ENCODE measurements around the gene MINAR1.

The MINAR1 gene

DNA sequence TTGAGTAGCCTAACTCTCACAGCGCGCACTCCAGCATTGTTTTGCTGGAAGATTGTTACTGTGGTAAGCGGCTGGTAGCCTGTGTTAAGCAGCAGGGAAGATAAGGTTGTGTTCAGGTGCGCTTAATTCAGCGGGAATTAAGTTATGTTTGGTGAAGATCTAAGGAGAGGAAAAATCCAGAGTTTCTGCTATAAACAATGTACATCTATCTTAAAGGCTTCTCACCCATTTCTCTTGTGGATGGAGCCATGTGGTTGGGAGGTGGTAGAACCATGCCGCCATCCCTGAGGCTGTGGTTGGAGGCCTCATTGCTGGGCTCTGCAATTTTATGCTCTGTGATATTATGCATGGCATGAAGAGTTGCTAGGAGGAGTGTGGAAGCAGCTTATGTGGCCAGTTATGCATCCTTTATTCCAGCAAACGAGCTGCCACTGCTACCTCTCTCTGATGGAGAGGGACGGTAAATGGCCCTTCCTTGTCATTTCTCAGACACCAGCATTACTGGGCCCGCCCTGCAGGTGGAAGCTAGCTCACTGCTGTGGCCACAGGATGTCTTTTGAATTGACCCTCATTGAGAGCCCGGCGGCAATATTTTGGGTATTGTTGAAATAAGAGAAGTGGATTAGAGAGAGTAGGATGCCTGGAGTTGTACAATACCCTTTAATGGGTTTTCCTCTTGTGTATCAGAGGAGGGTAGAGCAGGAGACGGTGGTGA lies 1.3 kb downstream of the MINAR1 start:
- DNase-seq, result no peak

DNA sequence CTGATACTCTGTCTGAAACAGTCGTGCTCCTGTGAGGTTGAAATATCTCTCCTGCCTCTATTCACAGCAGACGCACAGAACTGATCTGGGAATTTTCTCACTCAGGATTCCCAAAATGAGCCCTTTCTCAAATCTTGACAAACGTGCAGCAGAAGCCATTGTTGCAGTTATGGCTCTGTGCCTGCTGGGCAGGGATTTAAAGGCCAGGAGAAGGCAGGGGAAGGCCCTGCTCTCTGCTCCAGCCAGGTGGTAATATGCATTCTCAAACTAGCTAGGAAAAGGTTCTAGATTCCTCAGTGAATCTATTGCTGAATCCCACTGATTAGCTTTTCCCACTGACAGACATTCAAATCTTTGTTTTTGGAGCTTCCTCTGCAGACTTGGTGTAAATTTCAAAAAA lies 2.2 kb downstream of the MINAR1 start:
- no peak for DNase-seq

DNA sequence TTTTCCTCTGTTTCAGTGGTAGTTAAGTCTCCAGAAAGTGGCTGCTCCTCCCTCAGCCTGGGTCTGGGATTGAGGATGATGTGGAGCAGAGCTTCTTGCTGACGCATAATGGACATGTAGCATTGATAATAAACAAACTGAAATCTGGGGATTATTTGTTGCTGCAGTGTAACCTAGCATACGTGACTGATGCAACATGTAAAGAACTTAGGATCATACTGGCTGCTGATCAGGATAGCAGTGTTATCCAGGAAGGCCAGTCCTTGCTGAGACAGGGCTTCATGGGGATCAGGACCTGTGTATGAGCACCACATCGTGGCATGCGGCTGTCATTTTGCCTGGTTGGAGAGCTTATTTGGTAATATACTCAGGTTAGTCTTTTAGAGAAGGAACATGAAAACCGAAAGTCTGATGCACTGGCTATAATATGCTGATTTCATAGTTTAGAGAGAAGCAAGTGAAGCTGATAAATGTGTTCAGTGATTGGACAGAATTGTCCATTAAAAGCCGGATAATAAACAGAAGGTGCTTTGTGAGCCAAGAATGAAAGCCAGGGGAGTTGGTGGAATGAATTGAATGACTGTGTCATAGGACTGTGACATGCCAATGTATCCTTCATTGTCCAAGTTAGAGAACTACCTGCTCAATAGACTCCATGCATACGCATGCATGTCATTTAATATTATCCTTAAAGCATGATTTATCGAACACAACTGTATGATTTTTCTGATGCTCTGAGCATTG lies 4.1 kb downstream of the MINAR1 start:
- no peak for DNase-seq

DNA sequence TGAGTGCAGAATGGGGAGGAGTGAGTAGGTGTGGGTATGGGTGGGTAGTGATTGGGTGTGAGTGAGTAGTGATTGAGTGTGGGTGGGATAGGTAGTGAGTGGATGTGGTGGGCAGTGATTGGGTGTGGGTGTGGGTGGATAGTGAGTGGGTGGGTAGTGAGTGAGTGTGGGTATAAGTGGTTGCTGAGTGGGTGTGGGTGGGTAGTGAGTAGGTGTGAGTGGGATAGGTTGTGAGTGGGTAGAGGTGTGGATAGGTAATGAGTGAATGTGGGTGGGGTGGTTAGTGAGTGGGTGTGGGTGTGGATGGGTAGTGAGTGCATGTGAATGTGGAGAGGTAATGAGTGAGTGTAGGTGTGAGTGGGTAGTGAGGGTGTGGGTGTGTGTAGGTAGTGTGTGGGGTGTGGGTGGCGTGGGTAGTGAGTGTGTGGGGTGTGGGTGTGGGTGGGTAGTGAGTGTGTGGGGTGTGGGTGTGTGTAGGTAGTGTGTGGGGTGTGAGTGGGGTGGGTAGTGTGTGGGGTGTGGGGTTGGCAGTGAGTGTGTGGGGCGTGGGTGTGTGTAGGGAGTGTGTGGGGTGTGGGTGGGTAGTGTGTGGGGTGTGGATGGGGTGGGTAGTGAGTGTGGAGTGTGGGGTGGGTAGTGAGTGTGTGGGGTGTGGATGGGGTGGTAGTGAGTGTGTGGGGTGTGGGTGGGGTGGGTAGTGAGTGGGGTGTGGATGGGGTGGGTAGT lies 5.3 kb downstream of the MINAR1 start:
- DNase-seq, result no peak

DNA sequence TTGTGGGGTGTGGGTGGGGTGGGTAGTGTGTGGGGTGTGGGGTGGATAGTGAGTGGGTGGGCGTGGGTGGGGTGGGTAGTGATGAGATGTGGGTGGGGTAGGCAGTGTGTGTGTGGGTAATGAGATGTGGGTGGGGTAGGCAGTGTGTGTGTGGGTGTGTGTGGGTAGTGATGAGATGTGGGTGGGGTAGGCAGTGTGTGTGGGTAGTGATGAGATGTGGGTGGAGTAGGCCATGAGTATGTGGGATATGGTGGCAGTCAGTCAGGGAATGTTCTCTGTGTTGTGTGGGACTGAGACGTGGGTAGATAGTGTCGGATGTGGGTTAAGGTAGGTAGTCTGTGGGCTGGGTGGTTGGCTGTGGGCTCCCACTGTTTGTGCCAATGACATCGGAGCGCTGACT lies 7.1 kb downstream of the MINAR1 start:
- no peak for DNase-seq

DNA sequence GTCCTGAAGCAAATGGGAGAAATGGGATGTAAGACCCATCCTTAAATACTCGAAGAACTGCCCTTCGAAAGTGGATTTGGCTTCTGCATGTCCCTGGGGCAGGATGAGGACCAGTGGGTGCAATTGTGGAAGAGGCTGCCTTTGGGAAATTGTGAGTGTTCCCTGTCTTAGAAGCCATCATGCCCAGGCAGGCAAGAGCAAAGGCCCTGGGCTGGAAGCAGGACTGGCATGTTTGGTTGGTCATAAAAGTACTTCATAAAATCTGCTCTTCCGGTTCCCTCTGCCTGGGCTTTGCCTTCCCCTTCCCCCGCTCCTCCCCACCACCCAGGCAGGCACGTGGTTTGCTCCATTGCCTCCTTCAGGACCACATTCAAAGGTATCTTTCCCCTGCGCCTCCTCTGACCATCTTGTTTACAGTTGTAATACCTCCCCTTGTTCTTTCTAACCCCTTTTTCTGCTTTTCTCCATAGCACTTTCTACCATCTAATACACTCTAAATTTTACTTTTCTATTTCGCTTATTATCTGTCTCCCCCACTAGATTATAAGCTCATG lies 8.3 kb downstream of the MINAR1 start:
- no peak for DNase-seq

DNA sequence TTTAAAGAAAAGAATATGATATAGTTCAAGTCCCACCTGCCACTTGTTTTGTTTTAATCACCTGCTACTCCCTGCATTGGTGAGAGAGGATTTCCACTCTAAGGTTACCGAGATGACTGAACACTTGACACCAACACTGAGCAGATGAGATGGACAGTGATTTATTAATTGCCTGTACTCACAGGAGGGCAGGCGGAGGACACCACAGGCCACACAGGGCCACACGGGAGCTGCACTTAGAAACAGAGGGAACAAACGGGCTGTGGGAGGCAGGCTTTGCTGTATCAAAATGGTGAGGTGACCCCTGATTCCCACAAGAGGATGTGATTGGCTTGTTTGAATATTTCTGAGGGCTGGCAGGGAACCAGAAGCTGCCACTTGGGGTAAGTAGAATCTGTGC lies 10.8 kb downstream of the MINAR1 start:
- no peak for DNase-seq

DNA sequence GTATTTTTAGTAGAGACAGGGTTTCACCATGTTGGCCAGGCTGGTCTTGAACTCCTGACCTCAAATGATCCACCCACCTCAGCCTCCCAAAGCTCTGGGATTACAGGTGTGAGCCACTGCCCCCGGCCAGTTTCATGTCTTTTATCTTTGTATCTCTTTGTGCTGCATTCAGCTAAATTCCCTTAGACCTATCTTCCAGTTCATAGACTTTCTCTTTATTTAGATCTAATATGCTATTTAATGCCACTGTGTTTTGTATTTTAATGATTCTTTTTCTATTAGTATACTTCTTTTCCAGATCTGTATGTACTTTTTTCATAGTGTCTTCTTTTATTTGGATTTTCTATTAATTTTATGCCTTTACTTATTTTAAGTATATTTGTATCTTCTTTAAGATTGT lies 14.9 kb downstream of the MINAR1 start:
- DNase-seq, result no peak

DNA sequence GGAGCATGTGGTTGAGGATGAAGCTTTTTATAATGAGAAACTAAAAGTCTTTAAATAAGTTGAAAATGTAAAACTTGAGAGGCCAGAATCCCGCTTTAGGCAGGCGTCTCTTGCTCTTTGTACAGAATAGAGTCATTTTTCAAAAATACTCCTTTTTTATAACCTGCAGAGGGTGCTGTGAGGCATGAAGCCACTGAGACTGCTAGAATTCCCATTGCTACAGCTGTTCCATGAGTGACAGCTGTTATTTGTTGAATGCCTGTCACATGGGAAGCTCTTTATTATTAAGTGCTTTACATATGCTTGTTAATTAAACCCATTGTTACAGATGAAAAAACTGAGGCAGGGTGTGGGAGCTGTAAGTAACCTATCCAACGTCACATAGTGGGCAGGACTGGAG lies 18.5 kb downstream of the MINAR1 start:
- no peak for DNase-seq

DNA sequence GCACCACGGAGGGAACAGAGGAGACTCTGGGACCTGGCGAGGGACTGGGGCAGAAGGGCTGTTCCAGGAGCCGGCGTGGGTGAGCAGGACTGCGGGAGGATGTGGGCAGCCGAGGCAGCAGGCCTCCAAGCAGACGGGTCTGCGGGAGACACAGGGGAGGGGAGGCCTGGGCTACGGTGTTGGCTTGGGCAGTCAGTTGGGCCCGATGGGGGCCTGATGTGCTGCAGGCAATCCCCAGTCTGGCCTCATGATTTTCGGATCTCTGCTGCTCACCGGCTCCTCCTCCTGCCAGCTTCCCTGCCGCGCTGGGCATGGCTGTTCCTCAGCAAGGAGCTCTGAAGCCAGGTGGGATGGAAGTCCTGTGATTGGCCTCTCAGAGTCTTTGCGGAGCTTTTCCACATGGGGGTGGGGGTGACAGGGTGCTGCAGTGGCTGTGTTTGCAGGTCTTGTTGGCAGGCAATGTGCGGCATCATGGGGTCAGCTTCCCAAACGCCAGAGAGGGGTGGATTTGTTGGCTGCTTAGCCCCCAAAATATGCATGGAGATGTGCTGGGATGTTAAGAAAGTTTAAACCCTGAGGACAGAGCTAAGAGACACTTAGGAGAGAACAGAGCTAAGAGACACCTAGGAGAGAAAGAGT lies 19.3 kb downstream of the MINAR1 start:
- DNase-seq, result no peak

DNA sequence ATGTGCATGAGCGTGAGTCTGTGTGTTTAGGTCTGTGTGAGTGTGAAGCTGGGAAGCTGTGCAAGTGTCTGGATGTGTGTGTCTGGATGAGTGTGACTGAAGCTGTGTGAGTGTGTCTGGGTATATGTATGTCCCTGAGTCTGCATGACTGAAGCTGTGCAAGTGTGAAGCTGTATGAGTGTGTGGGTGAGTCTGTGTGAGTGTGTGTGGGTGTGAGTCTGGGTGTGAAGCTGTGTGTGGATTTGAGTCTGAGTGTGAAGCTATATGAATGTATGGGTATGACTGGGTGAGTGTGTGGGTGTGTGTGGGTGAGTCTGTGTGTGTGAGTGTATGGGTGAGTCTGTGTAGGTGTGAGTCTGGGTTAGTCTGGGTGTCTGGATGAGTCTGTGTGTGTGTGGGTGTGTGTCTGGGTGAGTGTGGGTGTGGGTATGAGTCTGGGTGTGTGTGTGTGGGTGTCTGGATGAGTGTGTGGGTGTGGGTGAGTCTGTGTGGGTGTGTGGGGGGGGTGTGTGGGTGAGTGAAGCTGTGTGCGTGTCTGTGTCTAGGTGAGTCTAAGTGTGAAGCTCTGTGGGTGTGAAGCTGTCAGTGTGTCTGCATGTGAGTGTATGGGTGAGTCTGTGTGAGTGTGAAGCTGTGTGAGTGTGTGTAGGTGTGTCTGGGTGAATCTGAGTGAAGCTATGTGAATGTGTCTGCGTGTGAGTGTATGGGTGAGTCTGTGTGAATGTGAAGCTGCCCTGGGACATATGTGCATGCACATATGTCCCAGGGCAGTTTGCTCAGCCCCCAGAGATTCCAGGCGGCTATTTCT lies 20.3 kb downstream of the MINAR1 start:
- no peak for DNase-seq

DNA sequence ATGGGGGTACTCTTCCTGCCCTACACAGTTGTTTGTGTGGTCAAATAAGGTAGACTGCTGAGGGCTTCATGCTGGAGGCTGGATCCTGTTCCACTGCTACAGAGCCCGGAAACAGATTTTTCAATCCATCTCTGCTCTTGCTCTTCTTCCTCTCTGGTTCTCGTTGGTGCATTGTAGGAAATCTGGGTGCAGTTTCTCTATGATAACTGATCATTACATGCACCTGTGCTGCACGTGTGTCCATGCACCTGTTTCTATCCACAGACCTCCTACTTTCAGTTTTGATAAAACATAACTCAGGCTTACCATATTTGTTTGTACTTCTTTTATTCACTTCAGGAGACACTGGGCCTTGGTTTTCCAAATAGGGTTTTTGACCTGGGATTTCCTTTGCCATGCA lies 21.3 kb downstream of the MINAR1 start:
- DNase-seq, result no peak

DNA sequence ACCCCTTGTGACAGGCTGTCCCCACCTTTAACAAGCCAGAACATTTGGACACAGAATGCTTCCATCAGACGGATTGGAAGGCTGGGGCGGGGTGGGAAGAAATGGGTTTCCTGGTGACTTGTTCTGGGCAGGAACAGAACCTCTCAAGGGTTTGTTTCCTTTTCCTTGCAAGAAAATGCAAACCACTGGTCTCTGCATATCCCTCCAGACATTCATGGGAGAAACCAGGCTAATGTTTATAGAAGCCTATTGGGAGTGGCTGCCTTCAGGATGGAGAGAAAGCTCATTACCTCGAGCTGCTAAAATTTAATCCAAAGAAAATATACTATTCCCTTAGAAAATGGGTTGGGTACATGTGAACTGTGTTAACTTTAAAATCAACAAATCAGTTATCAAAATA lies 21.9 kb downstream of the MINAR1 start:
- no peak for DNase-seq

DNA sequence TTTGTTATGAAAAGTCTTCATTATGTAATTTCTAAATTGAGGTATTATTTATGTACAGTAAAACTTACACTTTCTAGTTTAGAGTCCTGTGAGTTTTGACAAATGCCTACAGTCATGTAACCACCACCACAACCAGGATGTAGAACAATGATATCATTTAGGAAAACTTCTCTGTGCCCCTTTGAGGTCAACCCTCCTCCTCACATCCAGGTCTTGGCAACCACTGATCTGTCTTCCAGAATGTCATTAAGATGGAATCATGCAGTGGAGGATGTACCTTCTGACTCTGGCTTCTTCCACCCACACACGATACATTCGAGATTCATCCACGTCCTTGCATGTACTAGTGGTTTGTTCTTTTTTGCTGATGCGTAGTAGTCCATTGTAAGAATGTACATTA lies 23.2 kb downstream of the MINAR1 start:
- DNase-seq, result no peak

DNA sequence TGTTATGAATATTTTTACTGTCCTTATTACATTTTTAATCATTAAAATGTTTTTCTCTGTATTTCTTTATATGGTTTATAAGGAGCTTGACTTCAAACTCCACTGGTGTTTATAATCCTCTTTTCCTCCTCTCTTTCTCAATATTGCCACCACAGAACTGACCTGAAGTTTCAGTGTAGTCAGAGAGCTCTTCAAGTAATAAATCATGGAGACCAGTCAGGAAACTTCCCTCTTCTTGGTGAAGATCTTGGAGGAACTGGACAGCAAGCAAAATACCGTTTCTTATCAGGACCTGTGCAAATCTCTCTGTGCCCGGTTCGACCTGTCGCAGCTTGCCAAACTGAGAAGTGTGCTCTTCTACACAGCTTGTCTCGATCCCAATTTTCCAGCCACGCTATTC lies 23.8 kb downstream of the MINAR1 start:
- DNase-seq, result no peak

DNA sequence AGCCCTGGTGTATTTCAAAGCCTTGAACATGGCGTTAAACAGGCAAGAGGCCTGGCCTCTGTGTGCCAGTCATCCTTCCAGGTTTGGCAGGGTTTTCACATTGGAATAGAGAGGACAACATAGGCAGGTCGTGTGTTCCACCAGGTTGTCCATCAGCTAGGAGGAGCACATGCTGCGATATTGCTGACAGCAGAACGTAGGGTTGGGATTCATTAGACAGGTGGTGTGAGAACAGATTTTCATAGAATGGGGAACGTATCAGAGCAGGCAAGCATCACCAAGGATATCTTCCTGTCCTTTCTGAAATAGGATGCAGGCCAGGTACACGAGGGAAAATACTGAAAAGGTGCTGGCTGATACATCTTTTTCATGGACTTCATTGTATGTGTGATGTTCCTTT lies 26.4 kb downstream of the MINAR1 start:
- DNase-seq, result no peak

DNA sequence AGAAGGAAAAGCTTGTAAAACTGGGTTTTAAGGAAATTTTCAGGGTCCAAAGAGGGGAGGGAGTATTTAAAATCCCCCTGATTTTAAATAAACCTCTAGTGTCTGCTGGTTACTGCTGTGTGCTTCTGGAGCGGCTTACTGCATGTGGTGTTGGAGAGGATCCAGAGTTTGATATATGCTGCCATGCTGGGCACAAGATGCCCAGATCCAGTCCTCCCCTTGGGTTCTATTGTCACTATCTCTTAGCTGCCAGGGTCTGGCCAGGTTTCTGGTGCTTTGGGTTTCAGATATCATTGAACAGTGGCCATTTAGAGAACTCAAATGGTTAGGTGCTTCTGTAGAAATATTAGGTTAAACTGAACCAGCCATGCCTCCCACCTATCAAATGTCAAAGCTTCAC lies 27.5 kb downstream of the MINAR1 start:
- no peak for DNase-seq

DNA sequence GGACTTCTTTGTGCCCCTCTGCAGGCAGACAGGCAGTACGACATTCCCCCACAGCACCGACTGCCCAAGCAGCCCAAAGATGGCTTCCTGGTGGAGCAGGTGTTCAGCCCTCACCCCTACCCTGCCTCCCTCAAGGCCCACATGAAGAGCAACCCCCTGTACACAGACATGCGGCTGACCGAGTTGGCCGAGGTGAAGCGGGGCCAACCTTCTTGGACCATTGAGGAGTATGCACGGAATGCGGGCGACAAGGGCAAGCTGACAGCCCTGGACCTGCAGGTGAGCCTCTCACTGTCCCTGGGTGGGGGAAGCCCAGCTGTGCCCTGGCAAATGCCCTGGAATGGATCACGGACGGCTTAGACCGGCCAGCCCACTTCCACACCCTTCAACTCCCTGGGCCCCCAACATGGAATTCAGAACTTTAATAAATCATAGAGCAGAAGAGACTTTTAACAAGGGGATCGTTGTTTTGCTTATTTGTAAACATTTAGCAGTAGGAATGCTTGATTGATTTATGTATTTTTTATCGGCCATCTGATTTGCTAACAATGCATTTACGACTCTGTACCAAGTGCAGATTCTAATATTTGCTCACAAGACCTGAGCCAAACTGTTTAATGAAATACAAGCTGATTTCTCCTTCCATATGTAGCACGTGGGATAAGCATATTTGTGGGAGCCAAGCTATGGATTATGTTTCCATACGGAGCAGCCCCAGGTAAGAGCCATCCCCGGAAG lies 31.1 kb downstream of the MINAR1 start:
- no peak for DNase-seq

DNA sequence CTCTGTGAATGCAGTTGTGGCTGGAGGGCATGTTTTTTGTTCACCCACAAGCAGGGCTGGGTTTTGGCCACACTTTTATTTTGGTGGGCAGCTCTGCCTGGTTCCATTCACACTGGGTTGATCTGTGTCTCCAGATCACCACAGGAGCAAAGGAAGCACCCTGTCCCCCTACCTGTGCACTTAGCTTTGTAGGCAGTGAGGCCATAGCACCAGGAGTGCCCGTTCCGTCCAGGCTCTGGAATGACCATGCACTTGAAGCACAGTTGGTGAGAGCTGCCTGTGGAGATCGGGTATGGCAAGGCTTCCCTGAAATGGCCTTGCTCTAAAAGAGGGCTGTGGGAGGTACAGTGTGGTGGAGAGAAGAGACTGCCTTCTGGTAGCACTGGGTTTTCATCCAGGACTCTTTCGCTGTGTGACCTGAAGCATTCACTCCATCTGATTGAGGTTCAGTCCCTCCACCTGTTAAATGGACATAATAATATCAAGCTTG lies 31.7 kb downstream of the MINAR1 start:
- no peak for DNase-seq

DNA sequence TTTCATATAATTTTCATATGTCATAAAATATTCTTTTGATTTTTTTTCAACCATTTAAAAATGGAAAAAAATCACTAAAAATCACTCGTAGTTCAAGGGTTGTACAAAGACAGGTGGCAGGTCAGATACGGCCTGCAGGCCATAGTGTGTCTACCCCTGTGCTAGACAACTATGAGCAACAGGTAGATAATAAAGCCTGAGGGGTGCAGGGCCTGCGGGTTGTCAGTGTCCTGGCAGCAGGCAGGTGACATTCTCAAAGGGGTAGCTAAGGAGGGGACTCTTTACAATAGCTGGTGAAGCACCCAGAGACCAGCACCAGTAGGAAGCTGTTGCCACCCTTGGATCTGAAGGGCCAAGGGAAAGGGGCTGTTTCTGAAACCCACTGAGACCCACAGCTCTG lies 34.4 kb downstream of the MINAR1 start:
- DNase-seq, result no peak

DNA sequence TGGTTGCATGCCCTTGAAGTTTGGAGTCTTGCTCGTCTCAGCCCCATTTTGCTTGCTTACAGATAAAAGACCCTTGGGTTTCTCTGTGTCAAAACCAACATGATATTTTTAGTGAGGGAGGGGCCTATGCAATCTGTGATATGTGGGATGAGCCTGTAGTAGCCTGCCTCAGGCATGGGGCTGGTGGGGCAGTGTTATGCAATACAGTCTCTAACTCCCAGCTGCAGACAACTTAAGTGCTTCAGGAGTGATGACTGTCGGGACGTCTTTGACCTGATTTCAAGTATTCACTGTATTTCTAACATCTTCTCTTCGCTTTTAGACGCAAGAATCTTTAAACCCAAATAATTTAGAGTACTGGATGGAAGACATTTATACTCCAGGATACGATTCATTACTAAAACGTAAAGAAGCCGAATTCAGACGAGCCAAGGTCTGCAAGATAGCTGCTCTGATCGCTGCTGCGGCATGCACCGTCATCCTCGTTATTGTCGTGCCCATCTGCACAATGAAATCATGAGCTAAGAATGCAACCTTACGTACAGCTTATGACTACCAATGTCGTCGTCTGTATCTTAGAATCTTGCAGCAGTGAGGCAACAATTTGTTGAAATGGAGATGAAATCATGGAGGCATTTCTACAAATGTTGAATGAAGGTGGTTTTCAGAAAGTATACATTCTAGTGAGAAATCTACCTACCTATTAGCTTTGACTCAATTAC lies 35.9 kb downstream of the MINAR1 start:
- no peak for DNase-seq
